ENCODE data around the gene SPATA6L.

GRCh38 chr9:4615251-4615650 is 51.0 kb downstream of the SPATA6L start:
- TF ChIP-seq CTCF (conservative IDR thresholded peaks at IDR 0.05) (no peak), ZFX (IDR thresholded peaks at IDR 0.05) (no peak)

All from C4-2B (cell line).